Stimulated activated CD4-positive, alpha-beta T cell treated with anti-CD3 and anti-CD28 coated beads, TNF-alpha, amount 100 ng/mL, for 4 hours (primary cell): ENCODE data around the gene ETS1.

Experiments used
- DNase-seq, 3 experiments: peaks; one replicate each; pipeline ENCODE4 v3.0.0-alpha.2; 2020; ENCODE audit warnings: low read depth in 3 of 3

Gene ETS1

DNA sequence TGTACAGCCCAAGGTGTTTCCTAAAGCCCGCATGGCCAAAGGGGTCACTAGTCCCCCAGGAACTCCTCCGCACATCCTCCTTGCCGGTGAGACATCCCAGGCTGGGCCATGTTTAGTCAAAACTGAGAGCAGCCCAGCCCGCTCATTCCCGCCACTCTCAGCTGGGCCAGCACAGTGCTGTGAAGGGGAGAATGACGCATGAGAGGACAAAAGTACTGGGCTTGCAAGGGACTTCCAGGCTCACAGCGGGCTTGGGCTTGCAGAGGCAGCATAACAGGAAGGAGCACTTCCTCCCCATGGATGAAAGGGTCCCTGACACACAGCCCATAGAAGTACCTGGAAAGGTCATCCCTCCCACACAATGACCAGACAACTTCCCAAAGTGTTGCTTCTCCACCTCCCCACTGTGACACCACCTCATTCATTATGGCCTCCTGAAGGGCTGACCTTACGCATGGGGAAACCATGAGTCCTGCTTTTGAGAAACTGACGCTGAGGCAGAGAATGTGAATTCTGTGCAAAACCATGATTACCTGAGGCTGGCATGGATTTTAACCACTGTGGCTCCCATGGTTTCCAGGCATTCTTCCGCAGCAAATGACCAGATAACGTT, 19.1 kb downstream of the ETS1 start:
- DNase-seq: no peak

- DNase-seq: no peak
Measured at GRCh38 chr11:128567130-128567529, 20.2 kb downstream of the ETS1 start.

DNA sequence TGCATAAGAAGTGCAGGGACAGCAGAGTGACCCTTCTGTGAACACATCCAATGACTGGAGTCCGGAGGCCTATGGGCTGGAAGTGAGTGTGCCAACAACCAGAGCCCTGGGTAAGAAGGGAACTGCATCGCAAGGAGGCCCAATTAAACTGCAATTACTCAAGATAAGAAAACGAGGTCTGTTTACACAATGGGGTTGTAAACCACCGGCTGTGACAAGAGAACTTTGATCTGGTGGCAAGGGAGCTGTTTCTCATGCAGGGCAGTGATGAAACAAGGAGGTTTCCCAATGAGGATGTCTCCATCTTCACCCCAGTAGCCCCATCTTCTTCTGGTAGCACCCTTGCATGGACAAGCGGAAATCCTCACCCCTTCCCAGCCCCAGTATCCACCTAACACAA, 21.5 kb downstream of the ETS1 start:
- DNase-seq: no peak

GRCh38 chr11:128564642-128565245, 22.6 kb downstream of the ETS1 start:
- no peak for DNase-seq

GRCh38 chr11:128563942-128564641, 23.3 kb downstream of the ETS1 start:
- no peak for DNase-seq

GRCh38 chr11:128563308-128563707, 24.1 kb downstream of the ETS1 start:
- no peak for DNase-seq

DNA sequence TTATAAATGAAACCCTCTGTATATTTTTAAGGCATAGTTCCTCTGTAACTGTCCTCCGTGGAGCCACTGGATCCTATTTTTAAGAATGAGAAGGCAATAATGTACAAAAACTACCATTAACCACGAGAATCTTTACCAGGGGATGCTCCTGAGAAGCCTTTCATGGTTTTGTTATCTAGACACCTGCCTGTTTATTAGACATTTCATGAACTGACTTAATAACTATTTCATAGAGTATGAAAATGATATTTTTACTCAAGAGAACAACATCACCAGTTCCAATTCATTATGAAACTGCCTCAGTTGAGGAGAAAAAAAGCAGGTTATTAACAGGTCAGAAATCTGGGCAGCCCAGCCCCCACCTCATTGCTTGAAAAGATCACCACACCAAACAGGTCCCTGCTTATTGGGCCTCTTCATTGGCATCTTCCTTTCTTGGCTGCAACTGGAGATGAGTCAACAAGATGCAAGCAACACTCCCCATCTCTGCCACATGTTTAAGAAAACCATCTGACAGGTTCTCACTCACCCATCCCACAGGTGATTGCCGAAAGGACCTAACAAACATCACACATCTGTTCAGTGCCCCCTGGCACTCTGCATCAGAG, 27.8 kb downstream of the ETS1 start:
- DNase-seq: no peak

DNA sequence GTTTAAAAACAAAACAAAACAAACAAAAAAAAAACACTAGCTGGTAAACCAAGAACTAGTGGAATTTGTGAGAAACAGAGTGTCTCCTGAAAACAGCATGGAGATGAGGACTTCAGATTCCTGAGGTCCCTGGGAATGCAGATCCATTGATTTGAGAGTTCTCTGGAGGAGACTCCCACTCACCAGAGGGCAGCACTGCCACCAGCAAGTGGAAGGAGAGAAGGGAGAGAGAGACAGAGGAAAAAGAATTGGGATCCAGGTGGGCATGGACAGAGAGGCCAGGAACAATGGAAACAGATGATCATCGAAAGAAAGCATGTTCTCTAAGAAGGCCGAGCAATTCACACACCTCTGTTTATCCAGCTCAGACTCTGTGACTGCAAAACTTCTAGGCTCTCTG, 31.8 kb downstream of the ETS1 start:
- DNase-seq: no peak

DNA sequence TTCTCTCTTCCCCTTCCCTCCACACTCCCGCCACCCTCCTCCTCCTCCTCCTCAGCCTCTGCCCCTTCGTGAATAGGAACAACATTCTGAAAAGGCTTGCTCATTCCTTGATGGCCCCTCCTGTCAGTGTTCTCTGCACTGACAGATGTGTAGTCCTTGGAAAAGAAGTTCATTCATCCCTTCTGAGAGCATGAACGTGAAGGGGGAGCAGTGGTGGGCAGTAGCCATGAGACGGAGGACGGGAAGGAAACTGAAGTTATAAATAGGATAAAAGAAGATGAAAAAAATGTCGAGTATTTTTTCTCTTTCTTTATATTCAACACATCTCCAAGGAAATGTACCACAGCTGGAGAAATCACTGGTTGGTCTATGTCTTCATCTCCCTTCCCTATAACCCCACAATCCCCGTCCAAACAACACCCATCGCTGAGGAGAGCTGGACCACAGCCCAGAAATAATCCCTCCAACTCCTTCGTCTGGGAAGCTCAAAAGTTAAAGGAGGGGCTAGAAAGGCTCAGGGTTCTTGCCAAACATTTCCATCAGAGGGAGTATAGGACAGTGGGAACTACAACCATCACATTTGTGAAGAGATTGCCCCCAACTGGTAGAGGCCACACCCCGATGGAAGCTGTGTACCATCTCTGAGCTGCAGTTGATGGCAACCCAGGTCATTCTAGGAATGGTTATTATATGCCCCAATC, 33.5 kb downstream of the ETS1 start:
- no peak for DNase-seq

- no peak for DNase-seq
Measured at GRCh38 chr11:128552783-128553661, 34.3 kb downstream of the ETS1 start.

- DNase-seq: no peak
Measured at GRCh38 chr11:128551611-128552335, 35.6 kb downstream of the ETS1 start.

DNA sequence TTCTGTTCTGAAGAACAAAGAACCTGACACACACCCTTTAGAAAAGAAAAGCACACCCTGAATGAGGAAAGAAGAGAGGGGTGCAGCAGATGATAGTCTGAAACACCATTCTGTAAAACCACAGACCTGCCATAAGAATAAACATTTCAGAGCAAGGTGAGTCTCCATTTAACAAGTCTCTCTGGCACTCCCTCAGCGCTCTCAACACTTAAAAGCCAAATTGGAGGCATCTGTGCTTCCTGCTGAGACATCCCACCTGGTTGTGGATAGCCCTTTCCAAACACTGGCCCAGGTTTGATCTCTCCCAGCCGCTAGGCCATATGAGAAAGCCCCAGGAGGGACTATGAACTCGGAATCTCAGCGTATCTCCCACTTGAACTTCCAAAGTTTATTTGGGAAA, 36.3 kb downstream of the ETS1 start:
- no peak for DNase-seq

DNA sequence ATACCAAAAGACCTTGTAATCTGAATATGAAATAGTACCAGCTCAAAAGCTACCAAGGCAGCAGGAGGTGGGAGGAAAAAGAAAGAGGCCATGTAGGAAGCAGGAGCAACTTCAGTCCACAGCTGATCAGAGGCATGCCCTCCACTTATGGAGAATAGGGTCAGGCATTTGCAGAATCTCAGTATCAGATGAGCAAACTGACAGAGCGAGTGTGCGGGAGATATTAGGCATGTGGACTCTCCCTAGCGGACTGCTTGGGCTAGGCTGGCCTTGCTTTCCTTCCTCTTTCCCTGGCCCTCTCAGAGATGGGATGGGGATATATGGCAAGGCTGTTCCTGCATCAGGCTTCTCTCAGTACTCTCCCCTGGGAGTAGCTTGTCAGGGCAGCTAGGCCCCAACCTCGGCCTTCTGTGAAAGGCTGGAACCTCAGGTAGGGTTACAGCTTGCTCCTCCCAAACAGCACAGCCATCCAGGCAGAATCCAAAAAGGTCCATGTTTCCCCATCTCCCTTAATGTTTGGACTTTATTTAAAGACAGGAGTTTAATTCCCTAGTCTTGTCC, 37.0 kb downstream of the ETS1 start:
- no peak for DNase-seq

DNA sequence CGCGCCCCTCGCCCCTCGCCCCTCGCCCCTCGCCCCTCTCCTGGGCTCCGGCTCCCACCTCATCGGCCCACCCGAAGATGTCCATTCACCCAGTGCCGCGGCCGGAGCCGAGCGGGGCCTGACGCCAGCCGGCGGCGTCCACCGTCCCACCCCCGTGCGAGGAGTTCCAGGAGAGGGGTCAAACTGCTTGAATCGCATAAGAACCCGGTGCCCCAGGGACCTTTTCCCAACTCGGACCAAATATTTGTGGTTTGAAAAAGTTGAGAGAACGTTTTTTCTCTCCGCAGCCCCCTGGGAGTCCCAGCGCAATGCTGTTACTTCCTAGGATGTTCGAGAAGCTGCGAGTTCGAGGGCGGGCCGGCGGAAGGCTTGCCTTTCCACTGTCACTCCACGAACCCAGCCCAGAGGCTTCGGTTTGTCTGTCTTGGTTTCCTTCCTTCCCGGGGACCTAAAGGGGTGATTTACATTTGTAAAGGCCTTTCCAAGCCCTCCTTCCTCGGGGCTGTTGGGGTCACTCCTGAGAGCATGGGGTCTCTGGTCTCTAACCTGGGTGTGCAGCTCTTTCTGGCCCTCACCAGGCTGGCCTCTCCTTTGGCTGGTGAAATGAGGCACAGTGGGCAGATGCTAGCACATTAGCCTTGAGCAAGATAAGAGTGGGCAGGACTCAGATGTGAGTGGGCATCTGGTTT, 38.0 kb downstream of the ETS1 start:
- DNase-seq: no peak

DNA sequence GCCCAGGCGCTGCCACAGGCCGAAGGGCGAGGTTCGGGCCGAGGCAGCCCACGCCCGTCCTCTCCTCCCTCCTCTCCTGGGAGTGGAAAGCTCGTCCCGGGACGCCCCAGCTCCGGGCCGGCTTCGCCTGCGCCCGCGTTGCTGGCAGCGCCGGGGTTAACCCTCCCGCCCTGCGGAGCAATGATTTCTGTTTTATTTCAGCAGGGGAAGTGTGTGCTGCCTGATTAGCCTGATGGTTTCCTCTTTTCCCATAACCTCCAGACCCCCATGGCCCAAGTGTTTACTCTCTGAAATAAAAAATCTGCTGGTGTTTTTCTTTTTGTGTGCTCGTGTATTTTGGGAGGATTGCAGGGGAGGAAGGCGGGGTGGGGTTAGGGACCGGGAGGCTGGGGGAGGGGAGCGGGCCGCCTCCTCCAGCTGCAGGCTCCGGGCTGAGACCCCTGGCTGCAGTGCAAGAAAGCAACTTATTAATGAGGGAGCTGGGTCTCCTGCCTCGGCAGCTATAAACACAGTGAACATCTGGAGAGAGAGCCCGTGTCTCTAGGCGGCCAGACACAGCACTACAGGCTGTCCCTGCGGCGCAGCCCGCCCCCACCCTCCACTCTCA, 38.6 kb downstream of the ETS1 start:
- no peak for DNase-seq

- no peak for DNase-seq
Measured at GRCh38 chr11:128547946-128548648, 39.3 kb downstream of the ETS1 start.

DNA sequence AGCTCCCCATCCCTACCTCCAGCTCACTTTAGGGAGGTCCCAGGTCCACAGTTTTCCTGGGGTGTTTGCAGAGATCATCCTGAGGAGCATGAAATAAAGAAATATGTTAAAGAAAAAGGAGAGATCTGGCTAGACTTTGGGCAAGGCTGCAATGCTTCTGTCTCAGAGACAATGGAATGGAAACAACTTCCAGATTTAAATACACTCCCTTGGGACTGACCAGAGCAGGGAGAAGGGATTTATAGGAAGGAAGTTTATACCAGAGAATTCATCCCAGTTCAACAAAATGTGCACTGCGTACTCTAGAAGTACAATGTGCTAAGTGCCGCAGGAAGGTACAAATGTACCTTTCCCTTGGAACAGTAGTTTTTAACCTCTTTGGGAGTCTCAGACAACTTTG, 40.4 kb downstream of the ETS1 start:
- DNase-seq: no peak

- no peak for DNase-seq
Measured at GRCh38 chr11:128544471-128545051, 42.8 kb downstream of the ETS1 start.
